ENCODE data around the gene MAST2.

Gene MAST2

GRCh38 chr1:45803299-45803780 lies at the start of gene MAST2:
Gene MAST2, plus strand, starts transcription at chr1:45803612. Its CDS starts 284 bp downstream, at chr1:45803896.
- peak; percentile 39 for DNase-seq (ENCODE audit: low read depth)
- TF ChIP-seq, protein P1, sequence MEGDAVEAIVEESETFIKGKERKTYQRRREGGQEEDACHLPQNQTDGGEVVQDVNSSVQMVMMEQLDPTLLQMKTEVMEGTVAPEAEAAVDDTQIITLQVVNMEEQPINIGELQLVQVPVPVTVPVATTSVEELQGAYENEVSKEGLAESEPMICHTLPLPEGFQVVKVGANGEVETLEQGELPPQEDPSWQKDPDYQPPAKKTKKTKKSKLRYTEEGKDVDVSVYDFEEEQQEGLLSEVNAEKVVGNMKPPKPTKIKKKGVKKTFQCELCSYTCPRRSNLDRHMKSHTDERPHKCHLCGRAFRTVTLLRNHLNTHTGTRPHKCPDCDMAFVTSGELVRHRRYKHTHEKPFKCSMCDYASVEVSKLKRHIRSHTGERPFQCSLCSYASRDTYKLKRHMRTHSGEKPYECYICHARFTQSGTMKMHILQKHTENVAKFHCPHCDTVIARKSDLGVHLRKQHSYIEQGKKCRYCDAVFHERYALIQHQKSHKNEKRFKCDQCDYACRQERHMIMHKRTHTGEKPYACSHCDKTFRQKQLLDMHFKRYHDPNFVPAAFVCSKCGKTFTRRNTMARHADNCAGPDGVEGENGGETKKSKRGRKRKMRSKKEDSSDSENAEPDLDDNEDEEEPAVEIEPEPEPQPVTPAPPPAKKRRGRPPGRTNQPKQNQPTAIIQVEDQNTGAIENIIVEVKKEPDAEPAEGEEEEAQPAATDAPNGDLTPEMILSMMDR (conservative IDR thresholded peaks at IDR 0.05; ENCODE audit: low read depth, low read length) = no peak
- peak within 1 kb of the TSS; percentile 79 for H3K4me3 ChIP-seq (ENCODE audit: low read length)

GRCh38 chr1:45755697-45756096 lies 47.7 kb upstream of the MAST2 start:
- DNase-seq (ENCODE audit: low read depth) = no peak
- no peak overlapping the region for H3K4me3 ChIP-seq (ENCODE audit: low read length)
- TF ChIP-seq, protein P1 (conservative IDR thresholded peaks at IDR 0.05; ENCODE audit: low read depth, low read length) = no peak

DNA sequence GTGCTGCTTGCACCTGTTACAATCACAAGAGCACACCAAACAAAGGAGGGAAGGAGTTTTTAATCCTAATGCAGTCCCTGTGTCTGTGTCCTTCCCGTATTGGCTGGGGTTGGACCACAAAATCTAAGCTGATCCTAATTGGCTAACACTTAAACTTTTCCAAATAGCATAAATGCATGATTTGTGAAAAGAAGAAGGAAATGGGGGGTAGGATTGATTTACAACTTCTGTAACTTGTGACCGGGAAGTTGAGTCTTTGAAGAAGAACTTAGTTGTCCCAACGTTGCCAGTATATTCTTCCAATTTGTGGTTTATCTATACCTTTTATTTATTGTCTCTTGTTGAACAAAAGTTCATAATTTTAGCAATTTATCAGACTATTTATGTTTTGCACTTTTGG lies 41.1 kb upstream of the MAST2 start:
- DNase-seq (ENCODE audit: low read depth) = no peak
- H3K4me3 ChIP-seq (ENCODE audit: low read length) = no peak overlapping the region
- TF ChIP-seq, protein P1 (conservative IDR thresholded peaks at IDR 0.05; ENCODE audit: low read depth, low read length) = no peak

- DNase-seq (ENCODE audit: low read depth) = no peak
- H3K4me3 ChIP-seq (ENCODE audit: low read length) = no peak overlapping the region
- TF ChIP-seq, protein P1 (conservative IDR thresholded peaks at IDR 0.05; ENCODE audit: low read depth, low read length) = no peak
Measured at GRCh38 chr1:45765999-45766792, 37.2 kb upstream of the MAST2 start.

DNA sequence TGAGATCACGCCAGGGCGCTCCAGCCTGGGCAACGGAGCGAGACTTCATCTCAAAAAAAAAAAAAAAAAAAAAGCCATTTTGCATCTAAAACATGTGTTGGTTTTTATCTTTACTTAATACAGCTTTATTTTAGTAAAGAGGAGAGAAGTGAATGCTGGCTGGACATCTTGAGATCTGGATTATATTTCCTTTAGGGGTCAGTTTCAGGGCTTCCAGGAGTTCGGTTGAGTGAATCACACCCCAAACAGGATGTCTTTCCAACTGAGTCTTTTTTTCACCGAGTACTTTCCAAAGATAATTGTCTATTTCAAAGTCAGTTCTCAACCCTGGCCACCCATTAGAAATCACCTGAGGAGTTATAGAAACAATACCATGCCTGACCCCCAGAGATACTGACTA lies 36.4 kb upstream of the MAST2 start:
- H3K4me3 ChIP-seq (ENCODE audit: low read length) = no peak overlapping the region
- DNase-seq (ENCODE audit: low read depth) = no peak
- TF ChIP-seq, protein P1 (conservative IDR thresholded peaks at IDR 0.05; ENCODE audit: low read depth, low read length) = no peak

DNA sequence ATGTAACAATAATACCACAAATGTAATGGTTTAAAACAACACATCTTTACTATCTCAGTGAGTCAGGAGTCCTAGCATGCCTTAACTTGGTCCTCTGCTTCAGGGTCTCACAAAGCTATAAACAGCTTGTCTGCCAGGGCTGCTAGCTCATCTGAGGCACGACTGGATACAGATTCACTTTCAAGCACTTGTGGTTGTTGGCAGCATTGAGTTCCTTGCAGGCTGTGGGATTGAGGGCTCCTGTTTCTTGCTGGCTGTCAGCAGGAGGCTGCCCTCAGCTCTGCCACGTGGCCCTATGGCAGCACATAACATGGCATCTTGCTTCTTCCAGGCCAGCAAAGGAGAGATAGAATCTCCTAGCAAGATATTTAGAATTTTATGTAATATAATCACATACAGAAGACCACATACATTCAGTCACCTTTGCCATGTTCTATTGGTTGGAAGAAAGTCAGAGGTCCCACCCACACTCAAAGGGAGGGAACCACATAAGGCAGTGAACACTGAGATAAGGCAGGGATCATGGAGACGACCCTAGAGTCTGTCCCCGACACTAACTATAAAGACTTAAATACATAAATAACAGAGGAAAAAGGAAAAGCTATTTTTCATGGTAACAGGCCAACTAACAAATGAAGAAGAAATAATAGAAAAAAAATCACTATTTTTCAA lies 34.0 kb upstream of the MAST2 start:
- DNase-seq (ENCODE audit: low read depth) = no peak
- H3K4me3 ChIP-seq (ENCODE audit: low read length) = no peak overlapping the region
- TF ChIP-seq, protein P1 (conservative IDR thresholded peaks at IDR 0.05; ENCODE audit: low read depth, low read length) = no peak

Data from retinal pigment epithelial cell (primary cell).